Activated B cell treated with CpG ODN at 0.5 μM for 24 hours (primary cell): Measurements from ENCODE around the gene SP4. TPM values are rescaled to one million over a fixed set of nuclear protein-coding genes. Genes with fewer than 3 reads are reported as not detected.

Source experiments
- ATAC-seq: fragments of 200-7000 bp; cut with Tn5 transposase; one replicate; pipeline ENCODE4 v1.10.0; 2021; ENCODE audit warnings: low read depth, mild to moderate bottlenecking, moderate library complexity
- CTCF ChIA-PET: fragments of 350-600 bp; sonication (Branson Sonifier 250); formaldehyde crosslinking; loops from one replicate; lab custom pipeline; 2021; ENCODE audit warnings: antibody characterized with exemption; lab: Charles Lee
- POLR2A ChIA-PET: fragments of 350-600 bp; sonication (Branson Sonifier 250); formaldehyde crosslinking; loops from one replicate; lab custom pipeline; 2021; ENCODE audit warnings: antibody characterized with exemption; lab: Charles Lee
- DNase-seq: peaks from one replicate; pipeline ENCODE4 v3.0.0; 2022
- H3K27ac Mint-ChIP-seq: one replicate; pipeline ENCODE4 v1.8.0; 2020; ENCODE audit warnings: mixed read lengths
- H3K27me3 Mint-ChIP-seq: one replicate; pipeline ENCODE4 v1.8.0; 2021; ENCODE audit warnings: mixed read lengths
- H3K36me3 Mint-ChIP-seq: one replicate; pipeline ENCODE4 v1.8.0; 2021; ENCODE audit warnings: low read depth, mixed read lengths
- H3K4me1 Mint-ChIP-seq: one replicate; pipeline ENCODE4 v1.8.0; 2021; ENCODE audit warnings: mixed read lengths
- H3K4me3 Mint-ChIP-seq: one replicate; pipeline ENCODE4 v1.8.0; 2020; ENCODE audit warnings: mild to moderate bottlenecking, mixed read lengths
- H3K9me3 Mint-ChIP-seq: one replicate; pipeline ENCODE4 v1.8.0; 2020; ENCODE audit warnings: mixed read lengths
- intact Hi-C: fragments of 100-400 bp; cut with micrococcal nuclease; formaldehyde crosslinking; loops from one replicate; pipeline ENCODE4 v1.15.1; 2024
- total RNA-seq: library from RNA; stranded (reverse); gene quantifications from 2 replicates; pipeline ENCODE4 v1.2.3, GENCODE V29; 2022
- TF ChIP-seq, protein P1 (sequence below): fragments of 200-600 bp; IDR thresholded peaks from one replicate; pipeline ENCODE4 v1.8.0; 2022; ENCODE audit warnings: antibody characterized with exemption, mild to moderate bottlenecking

Gene SP4
- total RNA-seq, 1 donor from 2014 or later = 28.7 TPM

DNA sequence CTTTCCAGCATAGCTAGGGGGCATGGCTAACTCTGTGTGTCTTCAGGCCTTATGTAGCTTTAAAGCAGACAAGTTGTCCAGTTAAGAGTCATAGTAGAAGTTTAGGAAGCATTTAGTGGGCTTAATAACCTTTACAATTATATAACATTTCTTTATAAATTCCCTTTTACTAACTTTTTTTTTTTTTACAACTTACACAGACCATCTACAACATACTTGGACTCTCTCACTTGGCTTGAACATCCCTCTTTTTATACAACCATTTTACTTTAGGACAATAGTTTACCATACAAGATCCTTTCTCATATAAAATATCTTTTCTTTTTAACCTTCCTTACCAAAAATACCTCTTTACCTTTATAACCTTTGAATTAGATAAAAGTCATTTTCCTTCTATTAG is 26.3 kb downstream of the SP4 start:
- peaks cover 71% of the 10 kb centered on the region for H3K36me3 Mint-ChIP-seq
- ChIA-PET CTCF (interaction anchor here (0.6 kb wide), 1 partner anchor 21 kb away, joined by 3 read pairs; no protein-coding TSS in a partner anchor), POLR2A (no interaction called here)
- H3K4me1 Mint-ChIP-seq = peaks cover 2% of the 10 kb centered on the region
- TF ChIP-seq, protein P1, sequence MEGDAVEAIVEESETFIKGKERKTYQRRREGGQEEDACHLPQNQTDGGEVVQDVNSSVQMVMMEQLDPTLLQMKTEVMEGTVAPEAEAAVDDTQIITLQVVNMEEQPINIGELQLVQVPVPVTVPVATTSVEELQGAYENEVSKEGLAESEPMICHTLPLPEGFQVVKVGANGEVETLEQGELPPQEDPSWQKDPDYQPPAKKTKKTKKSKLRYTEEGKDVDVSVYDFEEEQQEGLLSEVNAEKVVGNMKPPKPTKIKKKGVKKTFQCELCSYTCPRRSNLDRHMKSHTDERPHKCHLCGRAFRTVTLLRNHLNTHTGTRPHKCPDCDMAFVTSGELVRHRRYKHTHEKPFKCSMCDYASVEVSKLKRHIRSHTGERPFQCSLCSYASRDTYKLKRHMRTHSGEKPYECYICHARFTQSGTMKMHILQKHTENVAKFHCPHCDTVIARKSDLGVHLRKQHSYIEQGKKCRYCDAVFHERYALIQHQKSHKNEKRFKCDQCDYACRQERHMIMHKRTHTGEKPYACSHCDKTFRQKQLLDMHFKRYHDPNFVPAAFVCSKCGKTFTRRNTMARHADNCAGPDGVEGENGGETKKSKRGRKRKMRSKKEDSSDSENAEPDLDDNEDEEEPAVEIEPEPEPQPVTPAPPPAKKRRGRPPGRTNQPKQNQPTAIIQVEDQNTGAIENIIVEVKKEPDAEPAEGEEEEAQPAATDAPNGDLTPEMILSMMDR = no peak
- no peak overlapping the region for H3K4me3 Mint-ChIP-seq
- intact Hi-C loops = no loop called here
- peaks cover 11% of the 10 kb centered on the region for H3K9me3 Mint-ChIP-seq
- no peak for DNase-seq
- H3K27ac Mint-ChIP-seq = no peak overlapping the region
- no peaks in the 10 kb centered on the region for H3K27me3 Mint-ChIP-seq
- ATAC-seq = no peak

DNA sequence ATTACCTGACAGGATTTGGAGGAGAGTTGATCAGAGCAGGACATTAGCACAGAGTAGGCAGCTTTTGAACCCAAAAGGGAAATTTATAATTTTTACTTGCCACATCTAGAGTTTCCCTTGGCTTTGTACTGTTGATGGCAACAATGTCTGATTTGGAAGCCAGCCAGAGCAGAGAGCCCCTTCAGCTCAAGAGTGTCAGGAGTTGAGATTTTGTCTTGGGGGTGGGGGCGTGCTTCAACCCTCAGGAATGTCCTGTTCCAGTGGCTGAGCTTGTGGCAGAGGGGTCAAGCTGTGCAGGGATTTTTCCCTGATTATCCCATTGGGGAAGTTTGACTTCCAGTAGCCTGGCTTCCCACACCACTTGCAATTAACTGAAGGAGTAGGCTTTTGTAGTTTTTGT is 27.0 kb downstream of the SP4 start:
- H3K4me1 Mint-ChIP-seq = peaks cover 2% of the 10 kb centered on the region
- ATAC-seq (no peak), DNase-seq (no peak)
- no peaks in the 10 kb centered on the region for H3K27me3 Mint-ChIP-seq
- H3K4me3 Mint-ChIP-seq = no peak overlapping the region
- intact Hi-C loops = no loop called here
- TF ChIP-seq, protein P1 = no peak
- no peak overlapping the region for H3K27ac Mint-ChIP-seq
- ChIA-PET POLR2A (no interaction called here), CTCF (no interaction called here)
- H3K9me3 Mint-ChIP-seq = peaks cover 12% of the 10 kb centered on the region
- H3K36me3 Mint-ChIP-seq = peaks cover 78% of the 10 kb centered on the region

DNA sequence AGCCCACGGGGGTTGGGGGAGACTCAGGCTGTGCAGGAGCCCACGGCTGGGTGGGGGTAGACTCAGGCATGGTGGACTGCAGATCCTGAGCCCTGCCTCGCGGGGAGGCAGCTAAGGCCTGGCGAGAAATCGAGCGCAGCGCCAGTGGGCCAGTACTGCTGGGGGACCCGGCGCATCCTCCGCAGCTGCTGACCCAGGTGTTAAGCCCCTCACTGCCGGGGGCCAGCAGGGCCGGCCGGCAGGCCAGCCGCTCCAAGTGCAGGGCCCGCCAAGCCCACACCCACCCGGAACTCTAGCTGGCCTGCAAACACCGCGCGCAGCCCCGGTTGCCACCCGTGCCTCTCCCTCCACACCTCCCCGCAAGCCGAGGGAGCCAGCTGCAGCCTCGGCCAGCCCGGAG is 33.4 kb downstream of the SP4 start:
- POLR2A ChIA-PET = no interaction called here
- CTCF ChIA-PET = no interaction called here
- TF ChIP-seq, protein P1 = no peak
- H3K27me3 Mint-ChIP-seq = no peaks in the 10 kb centered on the region
- H3K27ac Mint-ChIP-seq = no peak overlapping the region
- ATAC-seq (no peak), DNase-seq (no peak)
- H3K36me3 Mint-ChIP-seq = peaks cover 48% of the 10 kb centered on the region
- peaks cover 15% of the 10 kb centered on the region for H3K4me1 Mint-ChIP-seq
- no peak overlapping the region for H3K4me3 Mint-ChIP-seq
- intact Hi-C loops = no loop called here
- peaks cover 5% of the 10 kb centered on the region for H3K9me3 Mint-ChIP-seq

- intact Hi-C loops = no loop called here
- no peak for ATAC-seq
- CTCF ChIA-PET = no interaction called here
- no peak for DNase-seq
- Mint-ChIP-seq H3K36me3 (peaks cover 47% of the 10 kb centered on the region), H3K27me3 (no peaks in the 10 kb centered on the region), H3K9me3 (peaks cover 5% of the 10 kb centered on the region), H3K4me1 (peaks cover 19% of the 10 kb centered on the region), H3K4me3 (no peak overlapping the region), H3K27ac (no peak overlapping the region)
- POLR2A ChIA-PET = interaction anchor here (0.9 kb wide), 1 partner anchor 9 kb away, joined by 3 read pairs; no protein-coding TSS in a partner anchor
- TF ChIP-seq, protein P1 = no peak
Measured at GRCh38 chr7:21462081-21462480, 34.2 kb downstream of the SP4 start.

DNA sequence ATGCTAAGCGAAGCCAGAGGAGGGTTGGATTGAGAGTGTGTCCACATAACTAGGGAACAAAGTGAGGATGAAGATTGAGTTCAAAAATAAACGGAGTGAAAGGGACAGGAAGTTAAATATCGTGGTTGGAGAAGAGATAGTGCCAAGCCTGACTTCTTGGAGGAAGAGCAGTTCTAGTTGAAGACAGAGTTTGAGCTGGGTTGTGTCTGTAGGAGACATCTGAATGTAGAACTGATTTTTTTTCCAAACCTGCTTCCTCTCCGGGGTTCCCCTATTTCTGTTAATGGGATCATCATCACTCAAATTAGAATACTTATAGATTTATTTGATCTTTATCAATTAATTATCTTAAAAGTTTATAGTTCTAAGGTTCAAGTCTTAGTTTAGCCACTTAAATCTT is 35.6 kb downstream of the SP4 start:
- H3K4me1 Mint-ChIP-seq = peaks cover 21% of the 10 kb centered on the region
- TF ChIP-seq, protein P1 = no peak
- ChIA-PET POLR2A (no interaction called here), CTCF (no interaction called here)
- no peak overlapping the region for H3K4me3 Mint-ChIP-seq
- intact Hi-C loops = no loop called here
- no peak for ATAC-seq
- DNase-seq = no peak
- H3K27ac Mint-ChIP-seq = no peak overlapping the region
- peaks cover 44% of the 10 kb centered on the region for H3K36me3 Mint-ChIP-seq
- H3K27me3 Mint-ChIP-seq = no peaks in the 10 kb centered on the region
- H3K9me3 Mint-ChIP-seq = peaks cover 5% of the 10 kb centered on the region
